Colonic mucosa (tissue), 4 donors: Measurements from ENCODE around the gene CDC27. TPM values are rescaled to one million over a fixed set of nuclear protein-coding genes. Genes with fewer than 3 reads are reported as not detected.

Experiments
- DNase-seq: peaks from one replicate; pipeline ENCODE4 v3.0.0-alpha.2; 2020
- H3K27ac ChIP-seq: fragments of 200-600 bp; one replicate; pipeline ENCODE4 v1.8.0; 2021
- H3K27me3 ChIP-seq: fragments of 200-600 bp; one replicate; pipeline ENCODE4 v1.8.0; 2021
- H3K36me3 ChIP-seq: fragments of 200-600 bp; one replicate; pipeline ENCODE4 v1.8.0; 2021
- H3K4me1 ChIP-seq: fragments of 200-600 bp; one replicate; pipeline ENCODE4 v1.8.0; 2021; ENCODE audit warnings: mild to moderate bottlenecking
- H3K4me3 ChIP-seq: fragments of 200-600 bp; one replicate; pipeline ENCODE4 v1.8.0; 2021
- H3K9ac ChIP-seq, 2 donors: one replicate each; pipeline ENCODE4 v1.7.0; 2013; ENCODE audit warnings: control low read depth in 2 of 2, low read depth in 2 of 2, low read length in 2 of 2
- H3K9me3 ChIP-seq: fragments of 200-600 bp; one replicate; pipeline ENCODE4 v1.8.0; 2021
- CTCF ChIP-seq: fragments of 200-600 bp; IDR thresholded peaks from one replicate; pipeline ENCODE4 v1.8.0; 2022; ENCODE audit warnings: antibody characterized with exemption, mild to moderate bottlenecking
- intact Hi-C: fragments of 100-400 bp; cut with DNase I; formaldehyde crosslinking; loops from one replicate; pipeline ENCODE4 v1.14.1; 2022
- total RNA-seq, 2 donors: library from RNA; stranded (reverse); fragmentation: NEBNext Ultra II Directional in 1 of 2; extraction: Animal tissue kit (Norgen Biotek cat#: 25700) in 1 of 2; gene quantifications; one replicate each; pipeline ENCODE4 v1.2.1, GENCODE V29; 2021
- donor health status: healthy.
- donor health status: DM: no; HTN: no; CAD: no.
- donor health status: DM: no; HTN: no; CAD: no.

The CDC27 gene
- total RNA-seq, 2 donors from 2014 or later = 60.4 to 65.5 TPM

DNA sequence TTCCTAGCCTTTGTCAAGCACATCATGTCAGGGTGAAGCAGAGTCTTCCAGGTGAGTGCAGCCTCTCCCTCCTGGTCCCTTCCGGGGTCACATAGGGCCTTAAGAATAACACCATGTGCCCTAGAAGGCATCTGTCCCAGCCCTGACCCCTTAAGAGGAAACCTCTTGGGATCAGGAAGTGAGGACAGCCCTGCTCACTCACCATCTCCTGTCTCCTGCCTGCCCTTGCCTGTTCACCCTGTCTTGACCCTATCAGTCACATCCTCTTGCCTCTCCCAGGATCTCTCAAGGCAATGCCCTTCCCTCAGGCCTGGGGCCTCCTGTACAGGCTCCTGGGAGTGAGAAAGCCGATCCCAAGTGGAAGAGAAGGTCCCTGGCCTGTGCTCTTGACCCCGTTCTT lies 33.9 kb upstream of the CDC27 start:
- Histone ChIP-seq H3K9ac (no peak overlapping the region), H3K9me3 (no peaks in the 10 kb centered on the region), H3K4me3 (no peak overlapping the region), H3K4me1 (no peaks in the 10 kb centered on the region), H3K27ac (no peak overlapping the region), H3K36me3 (no peaks in the 10 kb centered on the region), H3K27me3 (no peaks in the 10 kb centered on the region)
- intact Hi-C loops = no loop called here
- TF ChIP-seq CTCF = no peak
- DNase-seq = no peak

DNA sequence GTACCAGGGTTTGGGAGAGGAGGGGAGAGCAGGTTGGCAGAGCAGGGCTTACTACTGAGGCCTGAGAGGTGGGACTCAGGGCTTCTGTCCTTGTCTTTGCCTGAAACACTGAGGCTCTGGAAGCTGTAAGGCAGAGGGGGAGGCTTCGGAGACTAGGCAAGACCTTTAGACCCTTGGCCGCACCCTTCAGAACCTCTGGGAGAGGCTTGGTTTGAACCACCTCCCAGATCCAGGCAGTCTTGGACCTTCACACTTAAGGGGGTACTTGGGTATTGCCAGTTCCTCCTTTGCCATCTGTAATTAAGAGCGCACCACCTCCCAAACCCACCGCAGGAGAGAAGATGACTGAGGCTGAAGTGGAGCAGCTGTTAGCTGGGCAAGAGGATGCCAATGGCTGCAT lies 33.0 kb upstream of the CDC27 start:
- intact Hi-C loops = no loop called here

DNA sequence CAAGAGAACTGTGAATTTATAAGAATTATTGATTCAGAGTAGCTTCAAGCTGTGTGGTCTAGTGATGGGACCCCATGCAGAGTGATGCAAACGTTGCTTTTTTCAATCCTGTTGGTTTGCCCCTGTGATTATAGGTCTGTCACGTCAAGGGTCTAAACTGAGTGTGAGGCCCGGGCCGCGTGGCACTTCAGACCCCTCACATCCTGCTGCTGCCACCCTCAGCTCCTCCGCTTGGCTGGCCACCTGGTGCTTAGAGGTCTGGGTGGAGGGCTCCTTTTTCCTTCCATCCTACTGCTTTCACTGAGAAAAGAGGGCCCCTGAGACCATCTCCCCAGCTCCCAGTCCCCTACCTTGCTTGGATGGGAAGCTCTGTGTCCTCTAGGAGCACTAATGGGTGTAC lies 32.1 kb upstream of the CDC27 start:
- no peak for DNase-seq
- Histone ChIP-seq H3K9ac (no peak overlapping the region), H3K36me3 (no peaks in the 10 kb centered on the region), H3K27ac (no peak overlapping the region), H3K4me3 (no peak overlapping the region), H3K4me1 (no peaks in the 10 kb centered on the region), H3K27me3 (no peaks in the 10 kb centered on the region), H3K9me3 (no peaks in the 10 kb centered on the region)
- intact Hi-C loops = no loop called here
- TF ChIP-seq CTCF = no peak

More for the DNA sequence above, 33.0 kb upstream of the CDC27 start:
- Histone ChIP-seq H3K27ac (no peak overlapping the region), H3K27me3 (no peaks in the 10 kb centered on the region), H3K4me1 (no peaks in the 10 kb centered on the region), H3K36me3 (no peaks in the 10 kb centered on the region), H3K4me3 (no peak overlapping the region), H3K9ac (no peak overlapping the region), H3K9me3 (no peaks in the 10 kb centered on the region)
- TF ChIP-seq CTCF = no peak
- DNase-seq = no peak

DNA sequence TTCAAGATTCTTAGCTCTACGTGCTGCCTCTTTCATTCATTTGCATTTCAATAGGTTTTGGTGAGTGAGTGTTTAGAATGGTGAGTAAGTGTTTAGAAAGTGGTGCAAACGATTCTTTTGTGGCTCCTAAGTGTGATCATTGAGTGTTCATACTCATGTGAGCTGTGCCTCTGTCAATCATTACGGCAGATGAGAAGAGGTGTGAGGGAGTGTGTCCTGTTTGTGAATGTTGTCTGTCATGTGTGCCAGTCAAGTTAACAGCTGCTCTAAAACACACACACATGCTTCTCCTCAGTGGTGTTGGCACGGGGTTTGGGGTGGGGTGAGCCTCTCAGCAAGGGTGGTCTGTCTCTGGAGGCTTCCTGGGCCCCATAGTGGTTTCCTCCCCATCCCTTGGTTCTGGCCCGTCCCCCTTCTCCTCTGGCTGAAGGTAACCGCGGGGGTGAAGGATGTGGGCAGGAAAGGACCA lies 31.5 kb upstream of the CDC27 start:
- DNase-seq = no peak
- Histone ChIP-seq H3K27me3 (no peaks in the 10 kb centered on the region), H3K9ac (no peak overlapping the region), H3K36me3 (no peaks in the 10 kb centered on the region), H3K9me3 (no peaks in the 10 kb centered on the region), H3K27ac (no peak overlapping the region), H3K4me3 (no peak overlapping the region), H3K4me1 (no peaks in the 10 kb centered on the region)
- intact Hi-C loops = no loop called here
- TF ChIP-seq CTCF = no peak

- H3K9ac ChIP-seq = no peak overlapping the region
- no peak for TF ChIP-seq CTCF
- no peak overlapping the region for H3K4me3 ChIP-seq
- no peaks in the 10 kb centered on the region for H3K27me3 ChIP-seq
- DNase-seq = no peak
- H3K4me1 ChIP-seq = no peaks in the 10 kb centered on the region
- intact Hi-C loops = no loop called here
- no peaks in the 10 kb centered on the region for H3K36me3 ChIP-seq
- H3K27ac ChIP-seq = no peak overlapping the region
- H3K9me3 ChIP-seq = no peaks in the 10 kb centered on the region
Observed at GRCh38 chr17:47219621-47220475, 30.8 kb upstream of the CDC27 start.
